ENCODE results near the gene EFNA5. TPM values are rescaled to one million over a fixed set of nuclear protein-coding genes. Genes with fewer than 3 reads are reported as not detected.

Gene EFNA5
- polyA plus RNA-seq, 1 of the 3 experiments (the other 2 are of a cell fraction), result 0.81 TPM

- H3K4me2 ChIP-seq, result peak overlapping the region; percentile 49
- H3K9ac ChIP-seq, result no peak overlapping the region
- no peaks in the 10 kb centered on the region for H4K20me1 ChIP-seq (ENCODE audit: insufficient read depth)
- H3K9me2 ChIP-seq, result no peaks in the 10 kb centered on the region
- H2AFZ ChIP-seq (ENCODE audit: low read depth), result 0 out of 2 replicates have a peak overlapping the region, but pooled peaks have one; percentile 11
- ChIA-PET CTCF (interaction anchor here (0.7 to 1.6 kb wide), 3 partner anchors 22 to 183 kb away, joined by 3 read pairs; no protein-coding TSS in a partner anchor), POLR2A (no interaction called here)
- H3K27me3 ChIP-seq (ENCODE audit: insufficient read depth), result no peaks in the 10 kb centered on the region
- WGBS (ENCODE audit: low lambda C conversion rate), result 87% methylated on average over 1 of the region's 1 CpG
- H3K27ac ChIP-seq (ENCODE audit: low read depth in 2 of 2, low read length in 1 of 2), result peak overlapping the region in 1 of 2 experiments; percentile 23; a peak in 1 of 4 replicates
- 0 out of 4 replicates have a peak overlapping the region, but pooled peaks of 1 of the 2 experiments have one; percentile 11 for H3K4me3 ChIP-seq (ENCODE audit: low read depth in 2 of 2, low read length in 1 of 2)
- no peak for DNase-seq
- H3K9me3 ChIP-seq, result no peaks in the 10 kb centered on the region
- H3K79me2 ChIP-seq (ENCODE audit: insufficient read depth), result no peaks in the 10 kb centered on the region
- H3F3A ChIP-seq (replicated peaks; ENCODE audit: insufficient read depth), result peaks cover 11% of the 10 kb centered on the region
- TF ChIP-seq GABPA (IDR thresholded peaks at IDR 0.05; ENCODE audit: low read depth) (no peak), FOSL2 (IDR thresholded peaks at IDR 0.05; ENCODE audit: borderline replicate concordance, low read depth) (peak; percentile 40; the same call in 1 of the 2 replicates), GATA2 (CRISPR knock-in tag; IDR thresholded peaks at IDR 0.05) (no peak), FOXM1 (IDR thresholded peaks at IDR 0.05; ENCODE audit: low read depth) (no peak), CHD2 (IDR thresholded peaks at IDR 0.05; ENCODE audit: low read length, partially characterized antibody) (no peak), EZH2phosphoT487 (IDR thresholded peaks at IDR 0.05; ENCODE audit: borderline replicate concordance, low read depth) (no peak), CTCF (IDR thresholded peaks at IDR 0.05) (no peak), TCF12 (IDR thresholded peaks at IDR 0.05) (0 out of 2 replicates have a peak, but pooled peaks have one; percentile 22), MAX (IDR thresholded peaks at IDR 0.05; ENCODE audit: low read depth) (no peak), REST (IDR thresholded peaks at IDR 0.05; ENCODE audit: low read depth, low read length) (no peak), PBX3 (IDR thresholded peaks at IDR 0.05) (0 out of 2 replicates have a peak, but pooled peaks have one; percentile 29), TAF1 (IDR thresholded peaks at IDR 0.05; ENCODE audit: borderline replicate concordance, low read depth, low read length) (no peak)
- H3K4me1 ChIP-seq (ENCODE audit: control insufficient read depth in 1 of 2, insufficient read depth in 2 of 2, low read depth in 1 of 2, low read length in 1 of 2), result peaks cover 12 to 15% of the 10 kb centered on the region in 2 experiments
- H3K36me3 ChIP-seq (replicated peaks in 1 of 2; ENCODE audit: control insufficient read depth in 1 of 2, insufficient read depth in 2 of 2, low read length in 1 of 2), result no peaks in the 10 kb centered on the region
These were observed 238.7 kb downstream of the EFNA5 start for GRCh38 chr5:107431998-107432397.

All from SK-N-SH (cell line).